A549 treated with ZK216348 at 1 μM for 4 hours (cell line): Measurements from ENCODE around the gene LGI1. TPM values are rescaled to one million over a fixed set of nuclear protein-coding genes. Genes with fewer than 3 reads are reported as not detected.

ENCODE experiments used
- total RNA-seq: library from RNA; stranded (reverse); fragments of 200-300 nt; extraction: Qiagen RNA extraction; gene quantifications from 5 replicates; pipeline ENCODE4 v1.2.3, GENCODE V29; 2022; ENCODE audit warnings: low read depth

LGI1 gene
- not detected in 5 replicates for total RNA-seq

DNA sequence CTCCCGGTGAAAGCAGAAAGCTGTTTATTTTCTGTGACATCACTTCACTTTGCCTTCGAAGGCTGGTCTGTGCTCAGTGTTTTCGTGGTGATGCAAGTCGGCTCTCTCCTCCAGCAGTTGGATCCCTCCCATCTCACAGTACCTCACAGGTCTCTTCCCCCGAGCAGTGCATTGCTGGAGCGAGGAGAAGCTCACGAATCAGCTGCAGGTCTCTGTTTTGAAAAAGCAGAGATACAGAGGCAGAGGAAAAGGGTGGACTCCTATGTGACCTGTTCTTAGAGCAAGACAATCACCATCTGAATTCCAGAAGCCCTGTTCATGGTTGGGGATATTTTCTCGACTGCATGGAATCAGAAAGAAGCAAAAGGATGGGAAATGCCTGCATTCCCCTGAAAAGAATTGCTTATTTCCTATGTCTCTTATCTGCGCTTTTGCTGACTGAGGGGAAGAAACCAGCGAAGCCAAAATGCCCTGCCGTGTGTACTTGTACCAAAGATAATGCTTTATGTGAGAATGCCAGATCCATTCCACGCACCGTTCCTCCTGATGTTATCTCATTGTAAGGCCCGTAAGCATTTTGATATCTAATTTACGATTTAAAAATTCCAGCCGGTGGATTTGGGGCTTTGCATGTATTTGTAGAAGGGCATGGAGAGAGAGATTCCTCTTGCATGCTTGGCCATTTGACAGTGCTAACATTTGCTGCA lies at the start of gene LGI1:
LGI1 (plus strand) TSS at position 136 of the 707 bp plus-strand sequence; CDS start at position 345, 209 bp downstream.

Other genes starting within 250 kb of the LGI1 start
- gene FFAR4, start 191.3 kb upstream of the LGI1 start, total RNA-seq = 0.12 to 0.33 TPM (median 0.22 TPM) in 5 replicates
- 5.1 to 10.1 TPM (median 9.7 TPM) in 5 replicates for gene RBP4, start 156.7 kb upstream of the LGI1 start, total RNA-seq
- not detected in 5 replicates for gene PDE6C, start 145.4 kb upstream of the LGI1 start, total RNA-seq
- gene FRA10AC1, start 55.3 kb upstream of the LGI1 start, total RNA-seq = 3.9 to 8.2 TPM (median 5.3 TPM) in 5 replicates
- gene SLC35G1, start 136.0 kb downstream of the LGI1 start, total RNA-seq = 6.6 to 9.2 TPM (median 8.6 TPM) in 5 replicates
- 4.9 to 7.8 TPM (median 6.8 TPM) in 5 replicates for gene PLCE1, start 236.0 kb downstream of the LGI1 start, total RNA-seq